ENCODE results near the gene TMEM170A.

The TMEM170A gene

GRCh38 chr16:75497558-75497957 lies 33.1 kb upstream of the TMEM170A start:
- in situ Hi-C loops (cut with MboI; ENCODE audit: low pct_unique_long_range_greater_than_20kb, low sequenced_read_pairs, unreplicated experiment): no loop called here
- TF ChIP-seq CTCF (IDR thresholded peaks at IDR 0.05; ENCODE audit: extremely low read depth, insufficient read depth, missing control alignments): no peak
- DNase-seq (ENCODE audit: low spot score): no peak

- peak; percentile 85 for DNase-seq (ENCODE audit: low spot score)
- no peak for TF ChIP-seq CTCF (IDR thresholded peaks at IDR 0.05; ENCODE audit: extremely low read depth, insufficient read depth, missing control alignments)
- in situ Hi-C loops (cut with MboI; ENCODE audit: low pct_unique_long_range_greater_than_20kb, low sequenced_read_pairs, unreplicated experiment): no loop called here
Observed at GRCh38 chr16:75495076-75495674, 30.7 kb upstream of the TMEM170A start, which contains the start of gene CHST6. Gene CHST6, minus strand, starts transcription at chr16:75495441. Its CDS starts 15,613 bp downstream, at chr16:75479828.

- in situ Hi-C loops (cut with MboI; ENCODE audit: low pct_unique_long_range_greater_than_20kb, low sequenced_read_pairs, unreplicated experiment): no loop called here
- peak; percentile 28 for DNase-seq (ENCODE audit: low spot score)
- TF ChIP-seq CTCF (IDR thresholded peaks at IDR 0.05; ENCODE audit: extremely low read depth, insufficient read depth, missing control alignments): no peak
Observed at GRCh38 chr16:75494661-75495075, 30.2 kb upstream of the TMEM170A start.

GRCh38 chr16:75494184-75494583 lies 29.7 kb upstream of the TMEM170A start:
- peak; percentile 3 for DNase-seq (ENCODE audit: low spot score)
- no peak for TF ChIP-seq CTCF (IDR thresholded peaks at IDR 0.05; ENCODE audit: extremely low read depth, insufficient read depth, missing control alignments)
- in situ Hi-C loops (cut with MboI; ENCODE audit: low pct_unique_long_range_greater_than_20kb, low sequenced_read_pairs, unreplicated experiment): no loop called here

- TF ChIP-seq CTCF (IDR thresholded peaks at IDR 0.05; ENCODE audit: extremely low read depth, insufficient read depth, missing control alignments): peak; percentile 38
- in situ Hi-C loops (cut with MboI; ENCODE audit: low pct_unique_long_range_greater_than_20kb, low sequenced_read_pairs, unreplicated experiment): no loop called here
- DNase-seq (ENCODE audit: low spot score): peak; percentile 21
Observed at GRCh38 chr16:75491876-75492275, 27.4 kb upstream of the TMEM170A start.

- in situ Hi-C loops (cut with MboI; ENCODE audit: low pct_unique_long_range_greater_than_20kb, low sequenced_read_pairs, unreplicated experiment): no loop called here
- TF ChIP-seq CTCF (IDR thresholded peaks at IDR 0.05; ENCODE audit: extremely low read depth, insufficient read depth, missing control alignments): no peak
- no peak for DNase-seq (ENCODE audit: low spot score)
Observed at GRCh38 chr16:75488322-75488721, 23.8 kb upstream of the TMEM170A start.

Data from GM13977 (cell line).